ENCODE results near the gene MSGN1. TPM values are rescaled to one million over a fixed set of nuclear protein-coding genes. Genes with fewer than 3 reads are reported as not detected.

Gene MSGN1
- total RNA-seq, 1 experiment from 2014 or later: not detected

- no peaks in the 10 kb centered on the region for H3K9me2 ChIP-seq (ENCODE audit: insufficient read depth)
- ATAC-seq (no peak), DNase-seq (ENCODE audit: low read depth, low spot score) (no peak)
- H3K9me3 ChIP-seq (ENCODE audit: control insufficient read depth in 1 of 2, insufficient read depth in 1 of 2, low read depth in 1 of 2, low read length in 2 of 2): no peaks in the 10 kb centered on the region
- no peak overlapping the region for H3K4me2 ChIP-seq (ENCODE audit: low read length)
- no TSS peak for BruUV-seq (replicated peaks)
- no peaks in the 10 kb centered on the region for H3K27me3 ChIP-seq (ENCODE audit: insufficient read depth, low read length)
- H4K20me1 ChIP-seq (ENCODE audit: insufficient read depth): no peaks in the 10 kb centered on the region
- no peaks in the 10 kb centered on the region for H3K79me2 ChIP-seq (ENCODE audit: insufficient read depth, low read length)
- H2AFZ ChIP-seq (ENCODE audit: low read depth, low read length, poor library complexity, severe bottlenecking): no peak overlapping the region
- no peak overlapping the region for H3K9ac ChIP-seq (ENCODE audit: low read length)
- ChIA-PET RAD21 (ENCODE audit: low non-redundant PET in 1 of 2, low total read pairs in 2 of 2, uncharacterized antibody in 2 of 2, unreplicated experiment in 2 of 2) (no interaction called here), CTCF (no interaction called here), POLR2A (no interaction called here)
- no peaks in the 10 kb centered on the region for H3K36me3 ChIP-seq (ENCODE audit: control insufficient read depth in 1 of 2, insufficient read depth in 2 of 2, low read length in 2 of 2)
- intact Hi-C loops (cut with micrococcal nuclease): no loop called here
- peaks cover 0 to 10% of the 10 kb centered on the region in 2 experiments; a peak in 1 of 4 replicates for H3K4me1 ChIP-seq (ENCODE audit: control insufficient read depth in 1 of 2, insufficient read depth in 2 of 2, low read length in 2 of 2)
- TF ChIP-seq ZBTB33 (IDR thresholded peaks at IDR 0.05; ENCODE audit: extremely low read depth, insufficient replicate concordance, low read length) (no peak), ATF3 (IDR thresholded peaks at IDR 0.05) (no peak), YY1 (IDR thresholded peaks at IDR 0.05; ENCODE audit: extremely low read depth, insufficient replicate concordance, low read depth, low read length) (no peak), CEBPB (IDR thresholded peaks at IDR 0.05; ENCODE audit: low read depth) (no peak), ELF1 (IDR thresholded peaks at IDR 0.05; ENCODE audit: borderline replicate concordance, low read depth) (no peak), EZH2 (IDR thresholded peaks at IDR 0.05) (no peak), CBX3 (IDR thresholded peaks at IDR 0.05; ENCODE audit: low read depth) (no peak), EGR1 (IDR thresholded peaks at IDR 0.05; ENCODE audit: low read depth) (no peak), TCF7L2 (IDR thresholded peaks at IDR 0.05; ENCODE audit: borderline replicate concordance, extremely low read depth, insufficient read depth, insufficient read length) (no peak), FOSL1 (IDR thresholded peaks at IDR 0.05; ENCODE audit: low read depth) (no peak), EZH2phosphoT487 (IDR thresholded peaks at IDR 0.05; ENCODE audit: borderline replicate concordance) (no peak), REST (IDR thresholded peaks at IDR 0.05; ENCODE audit: low read depth) (no peak), SRF (IDR thresholded peaks at IDR 0.05; ENCODE audit: low read depth) (no peak), ZNF274 (IDR thresholded peaks at IDR 0.05; ENCODE audit: low read depth, low read length) (no peak), POLR2AphosphoS5 (IDR thresholded peaks at IDR 0.05; ENCODE audit: low read depth, low read length) (no peak), CTCF (IDR thresholded peaks at IDR 0.05 in 2 of 3, conservative IDR thresholded peaks at IDR 0.05 in 1 of 3; ENCODE audit: borderline replicate concordance in 1 of 3, insufficient read depth in 1 of 3, low read depth in 2 of 3, low read length in 2 of 3) (no peak), MAX (IDR thresholded peaks at IDR 0.05) (no peak), POLR2A (IDR thresholded peaks at IDR 0.05; ENCODE audit: borderline replicate concordance, extremely low read depth, insufficient read depth, insufficient read length) (no peak), RAD21 (IDR thresholded peaks at IDR 0.05; ENCODE audit: low read depth) (no peak), JUND (IDR thresholded peaks at IDR 0.05) (no peak)
- H3K27ac ChIP-seq (ENCODE audit: low read depth, low read length): no peak overlapping the region
- no peak overlapping the region for H3K4me3 ChIP-seq (replicated peaks in 1 of 2; ENCODE audit: low read depth in 1 of 2, low read length in 2 of 2)
Measured at GRCh38 chr2:17827316-17827715, 11.1 kb downstream of the MSGN1 start.

Measured in HCT116 (cell line).